A549 (cell line): ENCODE results near the gene UCN. TPM values are rescaled to one million over a fixed set of nuclear protein-coding genes. Genes with fewer than 3 reads are reported as not detected.

Experiments
- ATAC-seq, 2 experiments: fragments of 200-7000 bp in 1 of 2; fragments of >200 bp in 1 of 2; cut with Nextera tagmentation in 1 of 2; cut with Tn5 transposase in 1 of 2; 3 replicates each; pipeline versions ENCODE4 v1.8.0 to v1.9.1; 2018 to 2020; ENCODE audit warnings: mild to moderate bottlenecking in 1 of 2, moderate library complexity in 1 of 2
- CTCF ChIA-PET: fragments of 300-600 bp; sonication (Branson Sonifier 250); formaldehyde crosslinking; extraction: SDS; loops from one replicate; lab custom pipeline; 2021; ENCODE audit warnings: antibody characterized with exemption, inconsistent platforms; lab: Yijun Ruan, JAX
- POLR2A ChIA-PET: fragments of 350-600 bp; formaldehyde crosslinking; extraction: SDS; loops from one replicate; lab custom pipeline; 2021; ENCODE audit warnings: antibody characterized with exemption, inconsistent platforms; lab: Yijun Ruan, JAX
- DNase-seq, 2 experiments: peaks; one replicate each; pipeline versions ENCODE4 v3.0.0 to v3.0.0-alpha.2; 2011 to 2016; ENCODE audit warnings: low read depth in 1 of 2, low spot score in 1 of 2
- FAIRE-seq: peaks from 2 replicates; lab custom pipeline; 2011; peaks lifted over from hg19 to GRCh38; lab: Jason Lieb, UNC
- H3K27ac ChIP-seq, 2 experiments: fragments of >200 bp; sonication (Bioruptor Twin); formaldehyde crosslinking; 3 replicates each; pipeline ENCODE4 v1.5.1; 2016 to 2017
- H3K4me1 ChIP-seq: fragments of >200 bp; sonication (Bioruptor Twin); formaldehyde crosslinking; 3 replicates; pipeline ENCODE4 v1.6.1; 2016
- H3K4me2 ChIP-seq: fragments of >200 bp; sonication (Bioruptor Twin); formaldehyde crosslinking; 3 replicates; pipeline ENCODE4 v1.6.1; 2016
- H3K4me3 ChIP-seq: fragments of >200 bp; sonication (Bioruptor Twin); formaldehyde crosslinking; 3 replicates; pipeline ENCODE4 v1.5.1; 2016
- H3K9me3 ChIP-seq: fragments of >200 bp; sonication (Bioruptor Twin); formaldehyde crosslinking; 3 replicates; pipeline ENCODE4 v1.6.1; 2016
- BHLHE40 ChIP-seq: IDR thresholded peaks from 2 replicates; pipeline ENCODE4 v1.6.1; 2012; ENCODE audit warnings: low read depth, low read length, inconsistent platforms
- CBX2 ChIP-seq: fragments of 200-600 bp; sonication (generic); IDR thresholded peaks from 2 replicates; pipeline ENCODE4 v1.6.1; 2016; ENCODE audit warnings: low read depth, mild to moderate bottlenecking, borderline replicate concordance
- CEBPB ChIP-seq, 2 experiments: fragments of >200 bp in 1 of 2; sonication (Bioruptor Twin) in 1 of 2; formaldehyde crosslinking in 1 of 2; IDR thresholded peaks; 2 replicates each; pipeline ENCODE4 v1.6.1; 2012 to 2016
- E2F6 ChIP-seq: IDR thresholded peaks from 2 replicates; pipeline ENCODE4 v1.6.1; 2012; ENCODE audit warnings: low read depth, borderline replicate concordance
- EHF ChIP-seq: fragments of 250-450 bp; sonication (Bioruptor Pico); IDR thresholded peaks from 2 replicates; pipeline ENCODE4 v1.5.0; 2020; ENCODE audit warnings: mild to moderate bottlenecking
- EHMT2 ChIP-seq: fragments of 200-600 bp; sonication (generic); IDR thresholded peaks from 2 replicates; pipeline ENCODE4 v1.6.1; 2016; ENCODE audit warnings: antibody characterized with exemption, low read depth, mild to moderate bottlenecking, moderate library complexity
- ESRRA ChIP-seq: fragments of 150-350 bp; IDR thresholded peaks from 2 replicates; pipeline ENCODE4 v1.6.1; 2014; ENCODE audit warnings: mild to moderate bottlenecking, low read length, borderline replicate concordance
- FOSB ChIP-seq: fragments of 250-450 bp; sonication (Bioruptor Pico); IDR thresholded peaks from 2 replicates; pipeline ENCODE4 v1.5.0; 2020; ENCODE audit warnings: mild to moderate bottlenecking, moderate library complexity
- GATA3 ChIP-seq: IDR thresholded peaks from 2 replicates; pipeline ENCODE4 v1.6.1; 2012; ENCODE audit warnings: borderline replicate concordance
- HDAC2 ChIP-seq: fragments of 200-600 bp; sonication (generic); IDR thresholded peaks from 2 replicates; pipeline ENCODE4 v1.6.1; 2016
- HES2 ChIP-seq: fragments of >200 bp; sonication (Bioruptor Twin); formaldehyde crosslinking; IDR thresholded peaks from 2 replicates; pipeline ENCODE4 v1.6.1; 2016
- HMGXB4 ChIP-seq: fragments of 250-450 bp; sonication (Bioruptor Pico); IDR thresholded peaks from 2 replicates; pipeline ENCODE4 v1.5.0; 2021; ENCODE audit warnings: mild to moderate bottlenecking, moderate library complexity, borderline replicate concordance
- HOXA7 ChIP-seq: fragments of 250-450 bp; sonication (Bioruptor Pico); IDR thresholded peaks from 2 replicates; pipeline ENCODE4 v1.5.0; 2020; ENCODE audit warnings: mild to moderate bottlenecking, moderate library complexity
- HOXB5 ChIP-seq: fragments of 250-450 bp; sonication (Bioruptor Pico); IDR thresholded peaks from 2 replicates; pipeline ENCODE4 v1.5.0; 2020; ENCODE audit warnings: mild to moderate bottlenecking, moderate library complexity
- JUN ChIP-seq, 2 experiments: fragments of >200 bp; sonication (Bioruptor Twin); formaldehyde crosslinking; IDR thresholded peaks; 2 replicates in 1 of 2; 3 replicates in 1 of 2; pipeline ENCODE4 v1.6.1; 2016 to 2017
- JUNB ChIP-seq: fragments of >200 bp; sonication (Bioruptor Twin); formaldehyde crosslinking; IDR thresholded peaks from 2 replicates; pipeline ENCODE4 v1.6.1; 2016
- KDM1A ChIP-seq: fragments of 200-600 bp; sonication (generic); IDR thresholded peaks from 2 replicates; pipeline ENCODE4 v1.6.1; 2016; ENCODE audit warnings: low read depth, mild to moderate bottlenecking
- MAX ChIP-seq: IDR thresholded peaks from 2 replicates; pipeline ENCODE4 v1.6.1; 2012
- MAZ ChIP-seq: fragments of 150-350 bp; IDR thresholded peaks from 2 replicates; pipeline ENCODE4 v1.6.1; 2014; ENCODE audit warnings: antibody characterized with exemption, low read depth, low read length, borderline replicate concordance
- NFE2L2 ChIP-seq: fragments of 150-350 bp; conservative IDR thresholded peaks from 2 replicates; pipeline ENCODE4 v1.6.1; 2014; ENCODE audit warnings: low read length
- NPAS2 ChIP-seq: fragments of 250-450 bp; sonication (Bioruptor Pico); IDR thresholded peaks from 2 replicates; pipeline ENCODE4 v1.8.0; 2022; ENCODE audit warnings: mild to moderate bottlenecking, moderate library complexity, borderline replicate concordance
- NR3C1 ChIP-seq: fragments of >200 bp; sonication (Bioruptor Twin); formaldehyde crosslinking; IDR thresholded peaks from 3 replicates; pipeline ENCODE4 v1.6.1; 2017
- PHF8 ChIP-seq: fragments of 200-600 bp; sonication (generic); IDR thresholded peaks from 2 replicates; pipeline ENCODE4 v1.6.1; 2016; ENCODE audit warnings: low read depth, mild to moderate bottlenecking, antibody characterized with exemption, moderate library complexity, borderline replicate concordance
- POLR2A ChIP-seq: IDR thresholded peaks from 2 replicates; pipeline ENCODE4 v1.6.1; 2012; ENCODE audit warnings: mild to moderate bottlenecking, low read length
- RAD21 ChIP-seq, 2 experiments: fragments of >200 bp in 1 of 2; sonication (Bioruptor Twin) in 1 of 2; formaldehyde crosslinking in 1 of 2; IDR thresholded peaks in 1 of 2; conservative IDR thresholded peaks in 1 of 2; 2 replicates in 1 of 2; 3 replicates in 1 of 2; pipeline ENCODE4 v1.6.1; 2012 to 2018; ENCODE audit warnings: inconsistent platforms in 1 of 2
- RFX5 ChIP-seq: fragments of 450-650 bp; IDR thresholded peaks from 2 replicates; pipeline ENCODE4 v1.7.1; 2014; ENCODE audit warnings: antibody characterized with exemption, mild to moderate bottlenecking, moderate library complexity
- TP53 ChIP-seq: fragments of 250-450 bp; sonication (Bioruptor Pico); IDR thresholded peaks from 2 replicates; pipeline ENCODE4 v1.5.0; 2021; ENCODE audit warnings: mild to moderate bottlenecking, moderate library complexity
- ZFP36 ChIP-seq: fragments of 450-650 bp; IDR thresholded peaks from 2 replicates; pipeline ENCODE4 v1.6.1; 2014; ENCODE audit warnings: borderline replicate concordance; ENCODE audit not compliant: partially characterized antibody
- WGBS: methylation state at CpG from one replicate; pipeline ENCODE4 v1.1.6; 2017; ENCODE audit errors: missing lambda C conversion rate; 5-methylcytosine and 5-hydroxymethylcytosine counted together
- polyA plus RNA-seq, 4 experiments: library from polyadenylated mRNA; depleted of rRNA in 3 of 4; stranded (reverse); fragments of >200 nt; fragmentation: RNase III in 1 of 4; extraction: RNeasy Plus Mini Kit Qiagen cat#74134 plus additional on column Dnase treatment in 1 of 4; gene quantifications; 2 replicates in 3 of 4; 3 replicates in 1 of 4; pipeline ENCODE4 v1.2.3, GENCODE V29; 2011 to 2017
- TF ChIP-seq, protein P1 (sequence below): fragments of 150-350 bp; IDR thresholded peaks from 2 replicates; pipeline ENCODE4 v1.6.1; 2014; ENCODE audit warnings: low read depth, mild to moderate bottlenecking, low read length

UCN gene
- polyA plus RNA-seq, 2 of the 4 experiments (the other 2 are of a cell fraction) = 0.76 to 1.0 TPM

- 83% methylated on average over 27 of the region's 40 CpGs for WGBS
- TF ChIP-seq GATA3 (no peak), PHF8 (no peak), KDM1A (no peak), EHF (CRISPR knock-in tag) (no peak)
- CTCF ChIA-PET = interaction anchor here (1.2 to 14.1 kb wide), 8 partner anchors 11 to 164 kb away, joined by 3 to 302 read pairs (median 14); partner anchors contain the start of genes DNAJC5G, TRIM54 and UCN
- H3K9me3 ChIP-seq = no peaks in the 10 kb centered on the region
- no peak for DNase-seq
- H3K4me2 ChIP-seq = peak overlapping the region; percentile 94
- no peak for ATAC-seq
- peak overlapping the region; percentile 75 for H3K4me3 ChIP-seq
- H3K27ac ChIP-seq = peak overlapping the region in 1 of 2 experiments; percentile 82; a peak in 4 of 6 replicates
- H3K4me1 ChIP-seq = peaks cover 21% of the 10 kb centered on the region
- no peak for FAIRE-seq
- POLR2A ChIA-PET = interaction anchor here (1.4 kb wide), 1 partner anchor 31 kb away, joined by 4 read pairs; no protein-coding TSS in a partner anchor
Observed at GRCh38 chr2:27261926-27262298, 46.3 kb downstream of the UCN start.

DNA sequence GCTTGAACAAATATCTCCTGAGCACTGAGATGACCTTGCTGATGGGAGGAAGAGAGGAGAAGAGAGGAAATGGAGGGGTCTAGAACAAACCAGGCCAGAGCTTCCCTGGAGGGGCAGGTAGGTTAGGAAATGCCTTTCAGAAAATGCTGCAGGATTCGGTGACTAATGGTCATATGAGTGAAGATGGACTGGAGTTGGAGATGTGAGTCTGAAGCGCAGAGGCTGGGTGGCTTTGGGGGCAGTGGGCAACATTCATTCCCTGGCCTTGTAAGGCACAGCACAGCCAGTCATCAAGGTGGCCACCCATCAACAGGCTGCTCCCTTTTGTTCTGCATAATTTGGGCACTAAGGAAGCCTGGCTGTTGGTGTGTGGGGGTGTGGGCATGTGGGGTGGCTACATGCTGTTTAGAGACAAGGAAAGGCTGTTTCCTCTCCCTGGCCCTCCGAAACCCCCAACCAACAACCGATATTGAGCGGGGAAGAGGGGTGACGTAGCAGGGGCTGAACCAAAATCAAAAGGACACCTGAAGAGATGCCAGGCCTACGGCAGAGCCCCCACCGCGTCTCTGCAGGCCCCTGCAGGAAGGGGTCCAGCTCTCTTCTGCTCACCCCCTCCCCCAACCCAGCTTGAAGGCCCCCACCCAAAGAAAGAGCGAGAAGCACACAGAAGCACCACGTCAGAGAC lies 46.9 kb downstream of the UCN start:
- no peak for TF ChIP-seq HMGXB4 (CRISPR knock-in tag)
- no peak for TF ChIP-seq MAX
- no peak for TF ChIP-seq HDAC2
- TF ChIP-seq JUN (IDR thresholded peaks at IDR 0.05) = no peak
- no peak for TF ChIP-seq HOXB5 (CRISPR knock-in tag)
- TF ChIP-seq NR3C1 = no peak
- TF ChIP-seq HES2 = no peak
- no peak for TF ChIP-seq MAZ
- TF ChIP-seq JUNB = no peak
- TF ChIP-seq EHF (CRISPR knock-in tag) = no peak
- no peak for TF ChIP-seq HOXA7 (CRISPR knock-in tag)
- TF ChIP-seq EHMT2 = no peak
- TF ChIP-seq ZFP36 = no peak
- no peak for TF ChIP-seq CEBPB (IDR thresholded peaks at IDR 0.05)
- Histone ChIP-seq H3K4me3 (no peak overlapping the region), H3K4me2 (no peak overlapping the region), H3K27ac (no peak overlapping the region), H3K4me1 (peaks cover 21% of the 10 kb centered on the region), H3K9me3 (no peaks in the 10 kb centered on the region)
- ChIA-PET POLR2A (no interaction called here), CTCF (interaction anchor here (1.2 to 14.1 kb wide), 7 partner anchors 10 to 163 kb away, joined by 3 to 302 read pairs (median 22); partner anchors contain the start of genes DNAJC5G, TRIM54 and UCN)
- no peak for DNase-seq
- 88% methylated on average over 11 of the region's 11 CpGs for WGBS
- no peak for FAIRE-seq
- ATAC-seq = no peak

- ChIA-PET CTCF (interaction anchor here (0.9 to 16.3 kb wide), 5 partner anchors 9 to 160 kb away, joined by 3 to 205 read pairs (median 3); partner anchors contain the start of genes DNAJC5G, TRIM54 and ZNF513), POLR2A (no interaction called here)
- Histone ChIP-seq H3K4me2 (no peak overlapping the region), H3K27ac (no peak overlapping the region), H3K4me3 (no peak overlapping the region), H3K9me3 (no peaks in the 10 kb centered on the region), H3K4me1 (peaks cover 12% of the 10 kb centered on the region)
- DNase-seq = no peak
- FAIRE-seq = no peak
- 82% methylated on average over 6 of the region's 8 CpGs for WGBS
- no peak for TF ChIP-seq E2F6
- TF ChIP-seq, protein P1, sequence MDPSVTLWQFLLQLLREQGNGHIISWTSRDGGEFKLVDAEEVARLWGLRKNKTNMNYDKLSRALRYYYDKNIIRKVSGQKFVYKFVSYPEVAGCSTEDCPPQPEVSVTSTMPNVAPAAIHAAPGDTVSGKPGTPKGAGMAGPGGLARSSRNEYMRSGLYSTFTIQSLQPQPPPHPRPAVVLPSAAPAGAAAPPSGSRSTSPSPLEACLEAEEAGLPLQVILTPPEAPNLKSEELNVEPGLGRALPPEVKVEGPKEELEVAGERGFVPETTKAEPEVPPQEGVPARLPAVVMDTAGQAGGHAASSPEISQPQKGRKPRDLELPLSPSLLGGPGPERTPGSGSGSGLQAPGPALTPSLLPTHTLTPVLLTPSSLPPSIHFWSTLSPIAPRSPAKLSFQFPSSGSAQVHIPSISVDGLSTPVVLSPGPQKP = no peak
- no peak for TF ChIP-seq RFX5
- no peak for TF ChIP-seq ESRRA
- TF ChIP-seq RAD21 (conservative IDR thresholded peaks at IDR 0.05 in 1 of 2, IDR thresholded peaks at IDR 0.05 in 1 of 2) = no peak
- no peak for TF ChIP-seq FOSB (CRISPR knock-in tag)
- no peak for TF ChIP-seq CBX2
- no peak for TF ChIP-seq NFE2L2
- TF ChIP-seq NPAS2 = no peak
- TF ChIP-seq BHLHE40 = no peak
- no peak for TF ChIP-seq POLR2A
- TF ChIP-seq TP53 (CRISPR knock-in tag) = no peak
- no peak for ATAC-seq
Observed at GRCh38 chr2:27258051-27258450, 50.2 kb downstream of the UCN start.
